Vagina (tissue), 2 donors: ENCODE measurements around the gene OR10A3. TPM values are rescaled to one million over a fixed set of nuclear protein-coding genes. Genes with fewer than 3 reads are reported as not detected.

ENCODE experiments used
- DNase-seq, 2 donors: peaks; one replicate each; pipeline ENCODE4 v3.0.0-alpha.2; 2017; ENCODE audit errors: extremely low spot score in 2 of 2
- H3K27ac ChIP-seq: fragments of 200-600 bp; sonication (generic); one replicate; pipeline ENCODE4 v1.5.1; 2019
- H3K27me3 ChIP-seq: fragments of 200-600 bp; sonication (generic); one replicate; pipeline ENCODE4 v1.5.1; 2019
- H3K36me3 ChIP-seq, 2 donors: fragments of 200-600 bp; sonication (generic); one replicate each; pipeline ENCODE4 v1.5.1; 2017 to 2019
- H3K4me1 ChIP-seq: fragments of 200-600 bp; sonication (generic); one replicate; pipeline ENCODE4 v1.5.1; 2019
- H3K4me3 ChIP-seq, 2 donors: fragments of 200-600 bp; sonication (generic); 1 replicate in 1 of 2; 2 replicates in 1 of 2; pipeline ENCODE4 v1.5.1; 2016 to 2019
- H3K9me3 ChIP-seq: fragments of 200-600 bp; sonication (generic); one replicate; pipeline ENCODE4 v1.5.1; 2019
- CTCF ChIP-seq, 3 experiments: fragments of 450-650 bp in 2 of 3; fragments of 200-600 bp in 1 of 3; sonication (generic) in 1 of 3; IDR thresholded peaks; one replicate each; pipeline ENCODE4 v1.5.1; 2017 to 2019; ENCODE audit warnings: antibody characterized with exemption in 3 of 3, mild to moderate bottlenecking in 2 of 3, moderate library complexity in 2 of 3
- POLR2A ChIP-seq, 2 donors: fragments of 450-650 bp; IDR thresholded peaks; one replicate each; pipeline ENCODE4 v1.6.1; 2017; ENCODE audit warnings: antibody characterized with exemption in 2 of 2, mild to moderate bottlenecking in 2 of 2, moderate library complexity in 2 of 2
- POLR2AphosphoS5 ChIP-seq, 2 donors: sonication (generic); formaldehyde crosslinking; IDR thresholded peaks; one replicate each; pipeline ENCODE4 v1.9.0; 2017; ENCODE audit warnings: antibody characterized with exemption in 2 of 2, mild to moderate bottlenecking in 2 of 2, low read depth in 1 of 2; ENCODE audit not compliant: insufficient read depth in 1 of 2
- intact Hi-C: fragments of 100-400 bp; cut with DNase I; formaldehyde crosslinking; loops from one replicate; pipeline ENCODE4 v1.15.1; 2023
- total RNA-seq: library from RNA; depleted of rRNA; stranded (reverse); fragments of >200 nt; gene quantifications from one replicate; pipeline ENCODE4 v1.2.3, GENCODE V29; 2016

OR10A3 gene
- total RNA-seq, 1 donor from 2014 or later: not detected

DNA sequence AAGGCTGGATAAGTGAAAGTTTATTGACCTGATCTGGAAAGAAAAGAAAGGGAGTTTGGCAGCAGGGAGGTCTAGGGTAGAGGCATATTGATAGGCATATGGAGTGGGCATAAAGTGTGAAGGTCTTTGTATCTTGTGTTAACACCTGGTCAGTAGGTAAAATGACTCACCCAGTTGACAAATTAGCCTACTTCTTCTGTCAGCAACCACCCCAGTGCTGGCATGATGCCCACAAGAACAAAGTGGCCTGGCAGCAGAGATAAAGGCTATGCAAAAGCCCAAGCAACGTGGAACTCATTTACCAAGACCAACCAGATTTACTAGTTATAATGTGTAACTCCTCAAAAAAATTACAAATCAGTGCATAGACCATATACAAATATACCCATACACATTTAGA, 4.9 kb downstream of the OR10A3 start:
- Histone ChIP-seq H3K9me3 (no peaks in the 10 kb centered on the region), H3K4me1 (no peaks in the 10 kb centered on the region), H3K27ac (no peak overlapping the region), H3K27me3 (no peaks in the 10 kb centered on the region), H3K36me3 (no peaks in the 10 kb centered on the region), H3K4me3 (no peak overlapping the region)
- TF ChIP-seq POLR2A (IDR thresholded peaks at IDR 0.05) (no peak), POLR2AphosphoS5 (IDR thresholded peaks at IDR 0.05; ENCODE audit: insufficient read depth in 1 of 2, low read depth in 1 of 2) (no peak), CTCF (IDR thresholded peaks at IDR 0.05) (no peak)
- no peak for DNase-seq
- intact Hi-C loops: no loop called here

GRCh38 chr11:7931168-7931567, 10.3 kb downstream of the OR10A3 start, which contains the start of gene OR10A6:
OR10A6 (minus strand) TSS chr11:7931268; CDS start chr11:7928662, 2,606 bp downstream.
- Histone ChIP-seq H3K27me3 (no peaks in the 10 kb centered on the region), H3K27ac (no peak within 1 kb of the TSS), H3K9me3 (no peaks in the 10 kb centered on the region), H3K4me3 (no peak within 1 kb of the TSS), H3K4me1 (no peaks in the 10 kb centered on the region), H3K36me3 (no peaks in the 10 kb centered on the region)
- intact Hi-C loops: no loop called here
- TF ChIP-seq CTCF (IDR thresholded peaks at IDR 0.05): no peak
- no peak for TF ChIP-seq POLR2A (IDR thresholded peaks at IDR 0.05)
- no peak for TF ChIP-seq POLR2AphosphoS5 (IDR thresholded peaks at IDR 0.05; ENCODE audit: insufficient read depth in 1 of 2, low read depth in 1 of 2)
- no peak for DNase-seq

DNA sequence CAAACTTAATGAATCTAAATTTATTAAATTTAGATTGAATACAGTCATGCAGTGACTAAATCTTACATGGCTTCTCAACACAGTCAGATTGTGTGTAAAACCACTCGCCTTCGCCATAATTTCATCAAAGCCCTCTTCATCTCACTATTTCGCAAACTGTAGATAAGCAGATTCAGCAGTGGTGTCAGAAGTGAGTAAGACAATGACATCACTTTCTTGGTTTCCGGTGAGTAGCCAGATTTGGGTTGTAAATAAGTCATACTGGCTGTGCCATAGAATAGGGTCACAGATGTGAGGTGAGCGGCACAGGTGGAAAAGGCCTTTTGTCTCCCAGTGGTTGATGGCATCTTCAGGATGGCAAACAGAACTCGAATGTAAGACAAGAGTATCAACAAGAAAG, 13.9 kb downstream of the OR10A3 start:
- H3K27ac ChIP-seq: no peak overlapping the region
- no peaks in the 10 kb centered on the region for H3K27me3 ChIP-seq
- intact Hi-C loops: no loop called here
- no peak overlapping the region for H3K4me3 ChIP-seq
- no peaks in the 10 kb centered on the region for H3K36me3 ChIP-seq
- no peak for DNase-seq
- no peaks in the 10 kb centered on the region for H3K4me1 ChIP-seq
- TF ChIP-seq POLR2A (IDR thresholded peaks at IDR 0.05): no peak
- TF ChIP-seq CTCF (IDR thresholded peaks at IDR 0.05): no peak
- no peak for TF ChIP-seq POLR2AphosphoS5 (IDR thresholded peaks at IDR 0.05; ENCODE audit: insufficient read depth in 1 of 2, low read depth in 1 of 2)
- no peaks in the 10 kb centered on the region for H3K9me3 ChIP-seq

- intact Hi-C loops: no loop called here
- H3K4me1 ChIP-seq: no peaks in the 10 kb centered on the region
- no peak for DNase-seq
- TF ChIP-seq POLR2AphosphoS5 (IDR thresholded peaks at IDR 0.05; ENCODE audit: insufficient read depth in 1 of 2, low read depth in 1 of 2) (no peak), CTCF (IDR thresholded peaks at IDR 0.05) (no peak), POLR2A (IDR thresholded peaks at IDR 0.05) (no peak)
- no peak overlapping the region for H3K4me3 ChIP-seq
- no peaks in the 10 kb centered on the region for H3K9me3 ChIP-seq
- no peaks in the 10 kb centered on the region for H3K27me3 ChIP-seq
- H3K27ac ChIP-seq: no peak overlapping the region
- no peaks in the 10 kb centered on the region for H3K36me3 ChIP-seq
These were observed 17.0 kb downstream of the OR10A3 start for GRCh38 chr11:7924536-7924935.

- Histone ChIP-seq H3K9me3 (no peaks in the 10 kb centered on the region), H3K27ac (no peak overlapping the region), H3K4me3 (no peak overlapping the region), H3K4me1 (no peaks in the 10 kb centered on the region), H3K27me3 (no peaks in the 10 kb centered on the region), H3K36me3 (no peaks in the 10 kb centered on the region)
- intact Hi-C loops: no loop called here
- TF ChIP-seq POLR2A (IDR thresholded peaks at IDR 0.05): no peak
- no peak for TF ChIP-seq POLR2AphosphoS5 (IDR thresholded peaks at IDR 0.05; ENCODE audit: insufficient read depth in 1 of 2, low read depth in 1 of 2)
- TF ChIP-seq CTCF (IDR thresholded peaks at IDR 0.05): no peak
- no peak for DNase-seq
These were observed 23.4 kb downstream of the OR10A3 start for GRCh38 chr11:7918141-7918540.
